Stimulated activated CD4-positive, alpha-beta T cell treated with anti-CD3 and anti-CD28 coated beads, Interleukin-12 subunit alpha, Interleukin-12 subunit beta, amount 100 ng/mL, for 4 hours (primary cell): ENCODE results near the gene OBP2B.
"Not testable (repeated sequence)": the region's sequence is repeated elsewhere in the genome, so short reads cannot be mapped to it uniquely, and the experiment has no call there.

Source experiments
- DNase-seq: peaks from one replicate; pipeline ENCODE4 v3.0.0-alpha.2; 2020

Gene OBP2B

DNA sequence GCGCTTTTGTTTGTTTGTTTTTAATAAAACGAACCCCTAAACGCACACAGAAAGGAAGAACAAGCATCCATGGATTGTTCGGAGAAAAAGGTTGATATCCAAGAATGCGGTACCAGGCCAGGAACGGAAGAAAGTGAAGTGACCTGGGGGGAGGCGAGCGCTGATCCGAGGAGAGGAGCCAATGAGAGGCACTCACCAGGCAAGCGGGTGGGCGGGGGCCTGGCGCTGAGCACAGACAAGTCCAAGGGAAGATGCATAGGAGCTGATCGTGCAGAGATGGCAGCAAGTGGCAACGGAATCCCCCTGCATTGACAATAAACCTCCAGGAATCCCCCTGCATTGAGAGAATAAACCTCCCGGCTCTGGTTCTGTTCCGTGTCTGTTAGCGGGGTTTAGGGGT is 8.4 kb downstream of the OBP2B start:
- DNase-seq: no peak

DNA sequence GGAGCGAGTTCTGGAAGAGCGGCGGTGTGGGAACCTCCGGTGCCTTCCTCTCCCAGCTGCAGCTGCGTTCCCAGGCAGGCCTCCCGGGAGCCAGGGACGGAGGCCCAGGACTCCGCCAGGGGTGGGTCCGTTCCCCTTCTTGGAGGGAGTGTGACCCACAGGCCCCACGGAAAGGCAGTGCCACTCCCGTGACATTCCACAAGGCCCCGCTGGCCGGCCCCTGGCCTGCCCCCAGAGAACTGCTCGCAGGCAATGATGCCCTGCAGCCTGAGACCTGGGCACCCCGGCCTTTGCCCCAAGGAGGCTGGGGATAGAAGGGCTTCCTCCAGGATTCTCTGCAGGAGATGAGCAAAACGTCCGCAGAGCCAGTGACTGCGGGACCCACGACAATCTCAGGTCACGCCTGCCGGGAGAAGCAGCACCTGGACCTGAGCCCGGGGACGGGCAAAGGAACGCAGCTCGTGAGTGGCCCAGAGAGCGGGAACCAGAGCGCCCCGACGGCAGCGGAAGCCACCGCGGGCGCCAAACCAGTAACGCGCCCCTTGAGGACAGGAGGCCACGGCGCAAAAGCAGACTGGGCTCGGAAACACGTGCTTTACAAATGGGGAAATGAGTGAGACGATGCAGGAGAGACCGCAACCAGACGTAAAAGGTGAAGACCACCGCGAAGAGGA is 9.3 kb downstream of the OBP2B start:
- peak; percentile 35 for DNase-seq

DNA sequence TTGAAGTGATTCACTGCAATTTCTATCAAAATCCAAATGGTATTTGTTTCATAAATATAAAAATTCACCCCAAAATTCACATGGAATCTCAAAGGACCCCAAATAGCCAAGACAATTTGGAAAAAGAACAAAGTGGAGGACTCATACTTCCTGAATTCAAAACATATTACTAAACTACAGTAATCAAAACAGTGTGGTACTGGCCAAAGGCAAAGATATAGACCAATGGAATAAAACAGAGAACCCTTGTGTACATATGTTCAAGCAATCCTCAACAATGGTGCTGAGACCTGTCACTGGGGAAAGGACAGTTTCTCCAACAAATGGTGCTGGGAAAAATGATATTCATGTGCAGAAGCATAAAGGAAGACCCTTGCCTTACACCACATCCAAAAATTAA is 14.0 kb downstream of the OBP2B start:
- DNase-seq: no peak

DNA sequence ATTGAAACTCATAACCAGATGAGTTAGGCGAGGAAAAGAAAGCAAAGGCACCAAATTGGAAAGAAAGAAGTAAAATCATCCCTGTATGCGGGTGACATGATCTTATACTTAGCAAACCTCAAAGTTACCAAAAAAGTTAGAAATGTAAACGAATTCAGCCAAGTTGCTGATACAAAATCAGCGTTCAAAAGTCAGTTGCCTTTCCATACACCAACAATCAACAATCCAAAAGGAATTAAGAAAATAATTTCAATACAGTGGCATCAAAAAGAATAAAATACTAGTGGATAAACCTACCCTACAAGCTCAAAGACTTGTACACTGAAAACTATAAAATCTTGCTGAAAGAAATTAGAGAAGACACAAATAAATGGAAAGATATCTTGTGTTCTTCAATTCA is 14.5 kb downstream of the OBP2B start:
- DNase-seq: no peak

DNA sequence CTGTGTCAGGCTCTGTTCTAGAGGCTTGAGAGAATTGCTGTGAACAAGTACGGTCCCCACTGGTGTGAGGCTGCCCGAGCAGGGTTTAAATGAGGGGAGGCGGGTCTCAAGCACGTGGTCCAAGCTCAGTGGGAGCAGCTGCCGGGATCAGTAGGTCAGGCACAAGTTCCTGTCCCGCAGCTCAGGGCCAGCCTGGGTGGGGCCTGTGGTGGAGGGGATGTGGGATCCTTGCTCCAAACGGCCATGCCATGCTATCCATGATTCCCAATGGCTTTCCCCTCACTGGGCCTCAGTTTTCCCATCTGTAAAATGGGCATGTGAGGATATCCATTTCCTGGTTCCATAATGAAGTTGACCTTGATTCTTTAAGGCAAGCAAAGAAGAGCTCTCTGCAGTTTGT is 17.1 kb downstream of the OBP2B start:
- DNase-seq: no peak

DNA sequence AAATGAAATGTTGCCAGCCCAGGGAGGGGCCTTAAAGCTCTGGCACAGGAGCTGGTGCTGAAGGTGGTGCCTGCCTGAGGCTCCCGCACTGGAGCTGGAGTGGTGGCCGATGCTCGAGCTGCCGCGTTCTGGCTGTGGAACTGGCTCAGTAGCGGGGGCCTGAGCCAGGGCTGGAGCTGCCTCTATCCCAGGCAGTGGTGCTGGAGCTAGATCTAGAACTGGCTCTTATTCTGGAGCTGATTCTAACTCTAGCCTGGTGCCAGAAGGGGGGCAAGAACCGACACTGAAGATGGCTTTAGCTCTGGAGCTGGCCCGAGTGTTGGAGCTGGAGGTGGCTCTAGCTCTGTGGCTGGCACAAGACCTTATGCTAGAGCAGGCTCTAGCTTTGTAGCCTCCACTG is 19.2 kb downstream of the OBP2B start:
- DNase-seq: no peak

DNA sequence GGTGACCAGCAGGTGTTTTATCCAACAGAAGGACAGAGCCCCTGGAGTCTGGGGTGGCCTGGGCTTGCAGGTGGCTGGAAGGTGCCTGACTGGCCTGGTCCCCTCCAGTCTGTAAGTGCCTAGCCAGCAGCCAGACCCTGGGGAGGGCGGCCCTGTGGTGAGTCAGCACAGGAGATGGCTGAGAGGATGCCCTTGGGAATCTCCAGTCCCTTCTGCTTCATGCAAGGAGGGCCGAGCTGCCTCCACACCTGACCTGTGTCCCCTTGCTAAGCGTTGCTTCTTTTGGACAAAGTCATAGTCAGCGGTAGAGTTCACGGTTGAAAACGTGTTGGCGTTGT is 20.2 kb downstream of the OBP2B start:
- DNase-seq: no peak

DNA sequence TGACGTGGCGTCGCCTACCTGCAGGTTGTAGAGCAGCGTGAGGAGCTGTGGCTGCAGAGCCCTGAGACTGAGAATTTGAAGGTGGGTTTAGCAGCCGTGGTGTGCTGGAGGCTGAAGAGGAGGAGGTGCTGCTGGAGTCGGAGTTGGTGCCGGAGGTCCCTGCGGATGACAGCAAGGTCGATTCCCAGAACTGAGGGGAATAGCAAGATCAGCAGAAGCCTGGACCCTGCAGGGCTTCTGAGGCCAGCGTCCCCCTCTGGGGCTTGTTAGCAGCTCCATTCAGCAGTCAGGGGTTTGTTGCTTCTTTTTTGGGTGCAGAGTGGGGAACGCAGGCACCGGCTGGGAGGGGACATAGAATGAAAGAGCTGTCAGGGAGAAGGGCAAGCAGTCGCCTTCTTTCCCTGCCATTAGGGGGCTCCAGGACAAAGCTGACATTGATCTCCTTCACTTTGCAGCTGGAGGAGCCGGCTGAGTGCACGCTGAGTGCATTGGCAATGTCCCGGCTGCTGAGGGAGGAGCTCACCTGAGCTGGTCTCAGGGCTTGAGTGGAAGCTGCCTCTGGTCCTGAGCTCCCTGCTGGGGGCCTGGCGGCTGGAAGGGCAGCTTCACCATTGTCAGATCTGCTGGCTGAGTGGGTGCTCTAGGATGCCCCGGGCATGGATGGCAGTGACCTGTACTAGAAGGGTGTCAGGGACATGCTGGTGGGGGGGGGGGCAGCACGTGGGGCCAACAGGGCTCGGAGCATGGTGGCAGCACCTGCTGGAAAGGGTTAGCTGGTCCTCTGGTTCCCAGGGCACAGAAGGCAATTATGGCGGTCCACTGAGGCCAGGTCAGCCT is 20.8 kb downstream of the OBP2B start:
- no peak for DNase-seq

DNA sequence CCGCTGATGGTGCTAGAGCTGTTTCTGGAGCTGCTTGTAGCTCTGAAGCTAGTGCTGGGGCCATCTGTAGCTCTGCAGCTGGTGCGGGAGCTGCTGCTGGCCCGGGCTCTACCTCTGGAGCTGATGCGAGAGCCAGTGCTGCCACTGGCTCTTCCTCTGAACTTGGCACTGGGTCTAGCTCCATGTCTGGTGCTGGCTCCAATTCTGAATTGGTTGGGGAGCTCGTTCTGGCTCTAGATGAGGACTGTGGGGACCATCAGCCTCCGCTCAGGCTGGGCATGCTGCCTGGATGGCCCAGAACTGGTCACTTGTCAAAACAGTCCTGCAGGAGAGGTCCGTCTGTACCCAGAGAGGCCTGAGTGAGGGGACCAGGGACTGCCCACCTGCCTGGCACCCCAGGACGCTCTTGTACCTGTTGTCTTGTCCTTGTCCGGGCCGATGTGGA is 21.5 kb downstream of the OBP2B start:
- DNase-seq: no peak

DNA sequence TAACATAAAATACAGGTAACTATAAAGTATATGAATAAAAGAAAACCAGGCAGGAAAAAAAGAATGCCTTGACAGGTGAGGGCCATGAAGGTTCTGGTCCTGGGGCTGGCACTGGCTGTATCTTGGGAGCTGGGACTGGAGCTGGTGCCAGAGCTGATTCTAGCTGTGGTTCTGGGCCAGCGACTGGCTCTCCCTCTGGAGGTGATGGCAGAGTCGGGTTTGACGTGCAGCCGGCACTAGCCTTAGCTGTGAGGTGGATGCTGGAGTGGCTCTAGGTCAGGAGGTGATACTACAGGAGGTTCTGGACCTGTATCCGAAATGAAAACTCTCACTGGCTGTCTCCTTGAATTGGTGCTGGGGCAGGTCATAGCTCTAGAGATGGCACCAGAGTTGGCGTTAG is 22.3 kb downstream of the OBP2B start:
- DNase-seq: no peak

DNA sequence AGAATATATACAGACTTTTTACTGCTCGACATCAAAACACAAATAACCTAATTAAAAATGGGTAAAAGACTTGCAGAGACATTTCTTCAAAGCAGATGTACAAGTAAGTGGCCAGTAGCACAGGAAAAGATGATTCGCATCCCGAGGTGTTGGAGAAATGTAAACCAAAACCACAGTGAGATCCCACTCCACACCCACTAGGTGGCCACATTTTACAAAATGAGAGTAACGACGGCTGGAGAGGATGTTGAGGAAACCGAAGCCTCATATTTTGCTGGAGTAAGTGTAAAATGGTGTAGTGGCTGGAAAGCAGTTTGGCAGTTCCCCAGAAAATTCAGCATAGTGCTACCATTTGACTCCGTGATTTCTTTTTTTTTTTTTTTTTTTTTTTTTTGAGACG is 24.1 kb downstream of the OBP2B start:
- no peak for DNase-seq

DNA sequence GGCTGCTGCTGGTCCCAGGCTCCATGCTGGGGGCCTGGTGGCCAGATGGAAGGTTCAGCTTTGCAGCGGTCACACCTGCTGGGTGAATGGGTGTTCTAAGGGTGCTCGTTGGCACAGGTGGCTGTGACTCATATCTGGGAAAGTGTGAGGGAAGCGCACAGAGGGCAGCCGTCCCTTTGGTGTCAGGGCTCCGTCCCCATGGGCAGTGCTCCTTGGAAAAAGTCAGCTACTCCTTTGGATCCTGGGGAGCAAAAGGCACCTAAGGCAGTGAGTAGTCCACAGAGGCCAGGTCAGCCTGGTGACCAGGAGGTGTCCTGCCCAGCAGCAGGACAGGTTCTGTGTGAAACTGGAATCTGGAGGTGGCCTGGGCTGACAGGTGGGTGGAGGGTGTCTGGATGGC is 26.9 kb downstream of the OBP2B start:
- DNase-seq: no peak

DNA sequence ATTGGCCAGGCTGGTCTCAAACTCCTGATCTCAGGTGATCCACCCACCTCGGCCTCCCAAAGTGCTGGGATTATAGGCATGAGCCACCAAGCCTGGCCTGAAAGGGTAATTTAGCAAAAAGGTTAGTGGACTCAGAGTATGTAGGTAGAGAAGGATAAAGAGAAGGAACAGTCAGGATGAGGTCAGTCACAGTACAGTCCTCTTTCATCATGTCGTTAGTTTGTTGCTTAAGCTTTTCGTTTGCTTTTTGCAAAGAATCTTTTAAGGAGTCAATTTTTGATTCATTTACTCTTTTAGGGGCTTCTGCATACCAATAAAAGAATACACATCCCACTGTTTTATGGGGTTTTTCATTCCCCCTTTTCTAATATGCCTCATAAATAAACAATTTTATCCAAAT is 27.5 kb downstream of the OBP2B start:
- no peak for DNase-seq

DNA sequence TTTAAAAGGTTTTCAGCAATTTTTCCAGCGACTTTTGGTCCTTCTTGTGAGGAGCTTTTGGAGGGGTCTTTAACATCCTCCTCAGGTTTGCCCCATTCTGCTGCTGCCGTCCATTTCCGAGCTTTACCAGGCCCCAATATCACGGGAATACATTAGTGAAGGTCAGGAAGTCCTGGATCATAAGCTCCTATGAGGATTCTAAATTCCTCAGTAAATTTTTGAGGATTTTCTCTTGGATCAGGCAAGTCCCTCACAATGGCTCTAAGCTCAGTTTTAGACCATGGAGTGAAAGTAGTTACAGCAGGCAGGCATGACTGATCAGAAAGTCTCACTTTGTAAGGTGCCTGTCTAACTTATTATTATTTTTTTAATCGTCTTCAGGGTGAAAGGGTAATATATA is 28.1 kb downstream of the OBP2B start:
- DNase-seq: no peak

DNA sequence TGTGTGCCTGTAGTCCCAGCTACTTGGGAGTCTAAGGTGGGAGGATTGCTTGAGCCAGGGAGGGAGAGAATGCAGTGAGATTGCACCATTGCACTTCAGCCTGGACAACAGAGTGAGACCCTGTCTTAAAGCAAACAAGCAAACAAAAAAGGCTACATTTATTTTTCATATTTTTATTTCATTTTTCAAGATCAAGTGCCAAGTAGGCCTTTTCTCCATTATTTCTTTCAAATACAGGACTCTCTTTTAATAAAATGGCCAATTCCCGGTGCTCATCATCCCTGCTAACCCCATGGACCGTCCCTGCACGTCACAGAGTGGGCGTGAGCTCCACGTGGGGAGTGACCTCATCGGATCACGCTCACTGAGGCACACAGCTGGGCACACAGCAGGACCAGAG is 36.0 kb downstream of the OBP2B start:
- DNase-seq: no peak

DNA sequence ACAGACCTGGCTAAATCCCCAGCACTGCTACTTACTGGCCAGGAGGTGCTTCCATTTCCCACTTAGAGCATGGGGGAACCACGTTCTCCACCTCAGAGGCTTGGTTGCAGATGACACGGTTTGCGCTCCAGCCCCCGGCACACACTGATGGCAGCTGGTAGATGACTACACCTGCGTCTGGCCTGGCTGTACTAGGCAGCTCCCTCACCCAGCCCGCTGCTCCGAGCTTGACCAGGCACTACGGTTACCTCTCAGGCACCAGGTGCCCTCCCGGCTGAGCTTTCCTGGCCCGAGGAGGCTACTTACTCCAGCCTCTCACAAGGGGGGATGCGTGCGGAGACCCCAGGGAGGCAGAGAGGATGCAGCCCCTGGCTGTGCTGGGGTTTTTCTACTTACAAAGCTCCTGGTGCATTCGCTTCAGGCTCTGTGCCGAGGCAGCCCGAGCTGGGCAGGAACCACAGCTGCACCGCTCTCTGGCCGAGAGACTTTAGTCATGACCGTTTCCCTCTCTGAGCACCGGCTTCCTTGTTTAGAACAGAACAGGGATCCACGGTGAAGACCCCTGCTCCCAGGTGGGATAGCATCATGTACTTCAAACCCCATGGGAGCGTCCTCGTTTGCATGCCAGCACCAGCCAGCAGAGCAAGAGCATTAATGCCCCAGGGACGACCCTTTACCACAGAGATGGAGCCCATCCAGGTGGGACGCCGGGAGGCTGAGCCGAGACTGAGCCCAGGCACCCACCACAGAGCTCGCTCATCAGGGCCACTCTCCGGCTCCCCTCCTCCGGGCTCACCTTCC is 37.7 kb downstream of the OBP2B start:
- DNase-seq: no peak

DNA sequence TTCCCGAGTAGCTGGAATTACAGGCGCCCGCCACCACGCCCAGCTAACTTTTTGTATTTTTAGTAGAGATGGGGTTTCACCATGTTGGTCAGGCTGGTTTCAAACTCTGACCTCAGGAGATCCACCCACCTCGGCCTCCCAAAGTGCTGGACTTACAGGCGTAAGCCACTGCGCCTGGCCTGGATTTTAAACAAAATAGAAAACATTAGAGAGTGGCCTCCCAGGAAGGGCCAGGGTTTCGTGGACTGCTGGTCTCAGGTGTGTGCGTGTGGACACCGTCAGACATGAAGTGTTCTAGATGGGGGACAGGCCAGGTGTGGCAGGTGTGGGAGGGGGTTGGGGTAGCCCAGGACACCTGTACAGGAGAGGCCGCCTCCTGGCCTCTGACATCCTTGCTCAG is 38.3 kb downstream of the OBP2B start:
- no peak for DNase-seq

DNA sequence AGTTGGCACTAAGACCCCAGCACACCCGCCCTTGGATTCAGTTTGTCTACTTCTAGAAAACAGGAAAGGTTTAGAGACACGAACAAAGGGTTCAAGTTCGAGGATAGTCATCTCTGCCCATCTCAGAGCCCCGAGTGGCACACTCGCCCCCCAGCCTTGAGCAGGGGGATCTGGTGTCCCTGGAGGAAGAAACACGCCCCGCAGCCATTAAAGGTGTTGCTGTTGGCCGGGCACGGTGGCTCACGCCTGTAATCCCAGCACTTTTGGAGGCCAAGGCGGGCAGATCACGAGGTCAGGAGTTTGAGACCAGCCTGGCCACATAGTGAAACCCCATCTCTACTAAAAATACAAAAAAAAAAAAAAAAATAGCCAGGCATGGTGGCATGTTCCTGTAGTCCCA is 39.4 kb downstream of the OBP2B start:
- DNase-seq: not testable (repeated sequence)

DNA sequence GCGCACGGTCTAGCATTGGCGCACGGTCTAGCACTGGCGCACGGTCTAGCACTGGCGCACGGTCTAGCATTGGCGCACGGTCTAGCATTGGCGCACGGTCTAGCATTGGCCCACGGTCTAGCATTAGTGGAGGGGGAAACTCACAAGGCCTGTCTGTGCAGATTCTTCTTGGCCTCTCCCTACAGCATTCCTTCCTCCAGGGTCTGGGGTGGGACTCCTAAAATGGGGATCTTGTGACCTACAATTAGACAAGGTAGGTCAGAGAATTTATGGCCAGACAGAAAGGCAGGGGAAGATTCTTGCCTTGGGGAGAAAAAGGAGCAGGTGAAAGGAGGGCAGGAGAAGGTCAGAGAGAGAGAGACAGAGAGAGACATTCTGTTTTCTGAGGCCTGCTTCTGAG is 39.9 kb downstream of the OBP2B start:
- no peak for DNase-seq

DNA sequence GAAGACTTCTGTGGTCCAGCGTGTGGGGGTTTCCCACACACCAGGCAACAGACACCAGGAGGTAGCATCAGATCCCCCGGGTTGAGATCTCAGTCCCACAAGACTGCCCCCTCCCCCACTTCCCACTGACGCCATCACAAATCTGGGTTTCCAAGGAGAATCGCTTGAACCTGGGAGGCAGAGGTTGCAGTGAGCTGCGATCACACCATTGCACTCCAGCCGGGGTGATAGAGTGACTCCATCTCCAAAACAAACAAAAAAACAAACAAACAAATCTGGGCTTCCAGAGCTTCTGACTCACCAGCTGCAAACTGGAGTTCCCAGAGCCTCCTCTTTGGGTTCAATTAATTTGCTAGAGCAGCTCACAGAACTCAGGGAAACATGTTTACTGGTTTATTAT is 40.6 kb downstream of the OBP2B start:
- DNase-seq: no peak

DNA sequence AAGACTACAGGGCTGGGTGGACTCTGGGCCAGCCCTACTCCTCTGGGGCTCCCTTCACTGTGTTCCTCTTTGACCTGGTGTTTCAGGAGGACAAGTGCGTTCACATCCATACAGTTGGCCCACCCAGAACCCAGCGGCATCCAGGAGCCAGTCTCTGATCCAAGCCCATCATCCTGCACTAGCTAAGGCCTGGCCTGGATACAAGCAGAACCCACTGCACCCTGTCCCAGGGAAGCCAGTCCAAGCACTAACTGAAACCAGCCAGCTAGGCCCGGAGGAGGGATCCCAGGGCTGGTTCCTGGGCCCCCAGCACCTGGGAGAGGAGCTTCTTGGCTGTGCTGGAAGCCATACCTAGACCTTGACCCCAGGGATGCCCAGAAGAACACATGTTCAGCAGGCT is 41.3 kb downstream of the OBP2B start:
- no peak for DNase-seq

DNA sequence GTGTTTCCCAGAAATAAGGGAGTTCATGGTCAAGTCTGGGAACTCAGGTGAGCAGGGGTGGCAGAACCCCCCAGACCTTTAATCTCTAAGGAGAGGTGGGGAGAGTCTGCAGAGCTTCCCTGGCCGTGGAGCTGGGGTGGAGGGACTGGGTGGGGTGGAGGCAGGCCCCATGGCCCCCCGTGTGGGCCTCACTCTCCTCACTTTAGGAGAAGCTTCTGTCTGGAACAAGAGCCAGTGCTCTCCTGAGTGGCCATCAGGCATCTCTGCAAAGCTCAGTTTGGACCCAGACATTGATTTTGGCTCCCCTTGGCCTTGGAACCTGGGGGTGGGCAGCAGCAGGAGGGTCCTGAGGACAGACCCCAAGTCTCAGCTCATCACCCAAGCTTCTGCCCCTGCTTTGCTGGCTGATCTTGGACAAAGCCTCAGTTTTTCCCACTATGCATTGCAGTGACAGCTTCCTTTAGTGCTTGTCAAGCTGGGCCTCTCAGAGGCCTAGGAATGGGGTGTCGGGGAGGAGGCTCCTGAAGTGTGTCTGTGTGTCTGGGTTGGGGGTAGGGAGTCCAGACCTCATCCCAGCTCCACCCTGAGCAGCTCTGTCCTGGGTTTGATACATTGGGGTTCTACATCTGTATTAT is 41.8 kb downstream of the OBP2B start:
- DNase-seq: no peak

DNA sequence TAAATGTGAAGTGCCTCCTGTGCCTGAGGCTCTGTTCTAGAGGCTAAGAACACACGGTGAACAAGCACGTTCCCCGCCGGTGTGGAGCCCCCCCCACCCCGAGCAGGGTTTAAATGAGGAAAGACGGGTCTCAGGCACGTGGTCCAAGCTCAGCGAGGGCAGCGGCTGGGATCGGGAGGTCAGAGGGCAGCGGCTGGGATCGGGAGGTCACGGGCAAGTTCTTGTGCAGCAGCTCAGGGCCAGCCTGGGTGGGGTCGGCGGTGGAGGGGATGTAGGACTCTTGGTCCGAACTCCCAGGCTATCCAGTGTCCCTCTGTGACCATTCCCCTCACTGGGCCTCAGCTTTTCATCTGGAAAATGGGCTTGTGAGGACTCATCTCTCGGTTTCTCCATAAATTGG is 42.7 kb downstream of the OBP2B start:
- DNase-seq: no peak

DNA sequence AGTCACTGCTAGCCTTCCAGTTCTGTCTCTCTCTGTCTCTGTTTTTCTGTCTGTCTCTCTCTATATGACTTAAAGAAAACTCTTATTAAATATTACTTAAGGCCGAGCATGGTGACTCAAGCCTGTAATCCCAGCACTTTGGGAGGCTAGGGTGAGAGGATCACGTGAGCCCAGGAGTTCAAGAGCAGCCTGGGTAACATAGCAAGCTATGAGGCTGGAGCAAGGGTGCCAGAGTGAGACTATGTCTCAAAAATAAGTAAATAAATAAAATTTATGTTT is 43.7 kb downstream of the OBP2B start:
- no peak for DNase-seq
